Measurements from ENCODE around the gene ELP2. TPM values are rescaled to one million over a fixed set of nuclear protein-coding genes. Genes with fewer than 3 reads are reported as not detected.

Gene ELP2
- total RNA-seq, 1 donor from 2014 or later, result 96.2 TPM

- H3K27ac Mint-ChIP-seq (ENCODE audit: unreplicated experiment), result no peak overlapping the region
These were observed 1.4 kb downstream of the ELP2 start for GRCh38 chr18:36130883-36131653.

GRCh38 chr18:36131692-36132483 is 2.2 kb downstream of the ELP2 start:
- H3K27ac Mint-ChIP-seq (ENCODE audit: unreplicated experiment), result no peak overlapping the region
- H3K27me3 Mint-ChIP-seq (ENCODE audit: unreplicated experiment), result peaks cover 10% of the 10 kb centered on the region
- TF ChIP-seq CTCF (IDR thresholded peaks at IDR 0.05; ENCODE audit: partially characterized antibody, unreplicated experiment), result no peak
- no peak for DNase-seq
- peaks cover 4% of the 10 kb centered on the region for H3K36me3 Mint-ChIP-seq (ENCODE audit: unreplicated experiment)
- H3K9me3 Mint-ChIP-seq (ENCODE audit: unreplicated experiment), result peaks cover 4% of the 10 kb centered on the region
- no peak overlapping the region for H3K4me3 Mint-ChIP-seq (ENCODE audit: unreplicated experiment)
- peaks cover 20% of the 10 kb centered on the region for H3K4me1 Mint-ChIP-seq (ENCODE audit: low read depth, unreplicated experiment)

More at GRCh38 chr18:36130883-36131653, 1.4 kb downstream of the ELP2 start:
- DNase-seq, result no peak
- H3K27me3 Mint-ChIP-seq (ENCODE audit: unreplicated experiment), result peaks cover 10% of the 10 kb centered on the region
- peaks cover 23% of the 10 kb centered on the region for H3K4me1 Mint-ChIP-seq (ENCODE audit: low read depth, unreplicated experiment)
- no peak for TF ChIP-seq CTCF (IDR thresholded peaks at IDR 0.05; ENCODE audit: partially characterized antibody, unreplicated experiment)
- peaks cover 4% of the 10 kb centered on the region for H3K9me3 Mint-ChIP-seq (ENCODE audit: unreplicated experiment)
- peaks cover 4% of the 10 kb centered on the region for H3K36me3 Mint-ChIP-seq (ENCODE audit: unreplicated experiment)
- H3K4me3 Mint-ChIP-seq (ENCODE audit: unreplicated experiment), result peak overlapping the region; percentile 84

GRCh38 chr18:36132756-36133155 is 3.1 kb downstream of the ELP2 start:
- Mint-ChIP-seq H3K27me3 (ENCODE audit: unreplicated experiment) (peaks cover 10% of the 10 kb centered on the region), H3K9me3 (ENCODE audit: unreplicated experiment) (peaks cover 4% of the 10 kb centered on the region), H3K36me3 (ENCODE audit: unreplicated experiment) (peaks cover 3% of the 10 kb centered on the region), H3K27ac (ENCODE audit: unreplicated experiment) (no peak overlapping the region), H3K4me1 (ENCODE audit: low read depth, unreplicated experiment) (peaks cover 17% of the 10 kb centered on the region), H3K4me3 (ENCODE audit: unreplicated experiment) (no peak overlapping the region)
- TF ChIP-seq CTCF (IDR thresholded peaks at IDR 0.05; ENCODE audit: partially characterized antibody, unreplicated experiment), result no peak
- no peak for DNase-seq

- H3K27ac Mint-ChIP-seq (ENCODE audit: unreplicated experiment), result no peak overlapping the region
- H3K4me1 Mint-ChIP-seq (ENCODE audit: low read depth, unreplicated experiment), result peaks cover 13% of the 10 kb centered on the region
- H3K36me3 Mint-ChIP-seq (ENCODE audit: unreplicated experiment), result no peaks in the 10 kb centered on the region
- DNase-seq, result no peak
- no peak overlapping the region for H3K4me3 Mint-ChIP-seq (ENCODE audit: unreplicated experiment)
- H3K9me3 Mint-ChIP-seq (ENCODE audit: unreplicated experiment), result no peaks in the 10 kb centered on the region
- no peaks in the 10 kb centered on the region for H3K27me3 Mint-ChIP-seq (ENCODE audit: unreplicated experiment)
- no peak for TF ChIP-seq CTCF (IDR thresholded peaks at IDR 0.05; ENCODE audit: partially characterized antibody, unreplicated experiment)
These were observed 5.6 kb downstream of the ELP2 start for GRCh38 chr18:36135264-36135663.

GRCh38 chr18:36139245-36139644 is 9.5 kb downstream of the ELP2 start:
- no peak overlapping the region for H3K4me3 Mint-ChIP-seq (ENCODE audit: unreplicated experiment)
- no peaks in the 10 kb centered on the region for H3K36me3 Mint-ChIP-seq (ENCODE audit: unreplicated experiment)
- H3K27ac Mint-ChIP-seq (ENCODE audit: unreplicated experiment), result no peak overlapping the region
- no peaks in the 10 kb centered on the region for H3K9me3 Mint-ChIP-seq (ENCODE audit: unreplicated experiment)
- no peak for TF ChIP-seq CTCF (IDR thresholded peaks at IDR 0.05; ENCODE audit: partially characterized antibody, unreplicated experiment)
- no peaks in the 10 kb centered on the region for H3K4me1 Mint-ChIP-seq (ENCODE audit: low read depth, unreplicated experiment)
- H3K27me3 Mint-ChIP-seq (ENCODE audit: unreplicated experiment), result no peaks in the 10 kb centered on the region
- no peak for DNase-seq
